Measurements from ENCODE around the gene NECAB3. TPM values are rescaled to one million over a fixed set of nuclear protein-coding genes. Genes with fewer than 3 reads are reported as not detected.
A peak's percentile ranks its signal among the peaks of the same experiment; 100 is the strongest.

Gene NECAB3
- total RNA-seq, 4 donors from 2014 or later, result 12.6 to 25.9 (median 19.1) TPM

DNA sequence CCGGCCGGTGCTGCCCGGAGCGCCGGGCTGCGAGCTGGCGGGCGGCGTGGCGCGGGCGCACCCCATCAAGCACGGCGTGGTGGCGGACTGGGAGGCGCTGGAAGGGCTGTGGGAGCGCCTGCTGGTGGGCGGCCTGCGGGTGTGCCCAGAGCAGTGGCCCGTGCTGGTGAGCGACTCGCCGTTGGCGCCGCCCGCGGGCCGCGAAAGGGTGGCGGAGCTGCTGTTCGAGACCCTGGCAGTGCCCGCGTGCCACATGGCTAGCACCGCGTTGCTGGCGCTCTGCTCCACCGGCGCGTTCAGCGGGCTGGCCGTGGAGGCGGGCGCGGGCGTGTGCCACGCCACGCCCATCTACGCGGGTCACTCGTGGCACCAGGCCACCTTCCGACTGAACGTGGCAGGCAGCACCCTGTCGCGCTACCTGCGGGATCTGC is 7.0 kb downstream of the NECAB3 start:
- peak overlapping the region; percentile 49 to 72 (median 58) for H3K4me3 ChIP-seq
- intact Hi-C loops (cut with DNase I), result loop anchor here (5.0 kb wide), 1 partner anchor 210 kb away; no protein-coding TSS in a partner anchor
- H3K27ac ChIP-seq, result peak overlapping the region; percentile 86 to 93 (median 90)
- peaks cover 0 to 28% (median 0%) of the 10 kb centered on the region in 3 donors for H3K36me3 ChIP-seq
- TF ChIP-seq POLR2A (IDR thresholded peaks at IDR 0.05), result no peak
- TF ChIP-seq, protein P1, sequence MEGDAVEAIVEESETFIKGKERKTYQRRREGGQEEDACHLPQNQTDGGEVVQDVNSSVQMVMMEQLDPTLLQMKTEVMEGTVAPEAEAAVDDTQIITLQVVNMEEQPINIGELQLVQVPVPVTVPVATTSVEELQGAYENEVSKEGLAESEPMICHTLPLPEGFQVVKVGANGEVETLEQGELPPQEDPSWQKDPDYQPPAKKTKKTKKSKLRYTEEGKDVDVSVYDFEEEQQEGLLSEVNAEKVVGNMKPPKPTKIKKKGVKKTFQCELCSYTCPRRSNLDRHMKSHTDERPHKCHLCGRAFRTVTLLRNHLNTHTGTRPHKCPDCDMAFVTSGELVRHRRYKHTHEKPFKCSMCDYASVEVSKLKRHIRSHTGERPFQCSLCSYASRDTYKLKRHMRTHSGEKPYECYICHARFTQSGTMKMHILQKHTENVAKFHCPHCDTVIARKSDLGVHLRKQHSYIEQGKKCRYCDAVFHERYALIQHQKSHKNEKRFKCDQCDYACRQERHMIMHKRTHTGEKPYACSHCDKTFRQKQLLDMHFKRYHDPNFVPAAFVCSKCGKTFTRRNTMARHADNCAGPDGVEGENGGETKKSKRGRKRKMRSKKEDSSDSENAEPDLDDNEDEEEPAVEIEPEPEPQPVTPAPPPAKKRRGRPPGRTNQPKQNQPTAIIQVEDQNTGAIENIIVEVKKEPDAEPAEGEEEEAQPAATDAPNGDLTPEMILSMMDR (IDR thresholded peaks at IDR 0.05), result no peak
- H3K9me3 ChIP-seq, result no peaks in the 10 kb centered on the region
- DNase-seq, result no peak
- WGBS, 2 donors, result 4% methylated on average over 4 of the region's 55 CpGs; no CpG with 5 or more reads in 1 of the 2 donors
- H3K27me3 ChIP-seq, result no peaks in the 10 kb centered on the region
- H3K4me1 ChIP-seq, result peaks cover 31 to 81% (median 41%) of the 10 kb centered on the region in 3 donors

DNA sequence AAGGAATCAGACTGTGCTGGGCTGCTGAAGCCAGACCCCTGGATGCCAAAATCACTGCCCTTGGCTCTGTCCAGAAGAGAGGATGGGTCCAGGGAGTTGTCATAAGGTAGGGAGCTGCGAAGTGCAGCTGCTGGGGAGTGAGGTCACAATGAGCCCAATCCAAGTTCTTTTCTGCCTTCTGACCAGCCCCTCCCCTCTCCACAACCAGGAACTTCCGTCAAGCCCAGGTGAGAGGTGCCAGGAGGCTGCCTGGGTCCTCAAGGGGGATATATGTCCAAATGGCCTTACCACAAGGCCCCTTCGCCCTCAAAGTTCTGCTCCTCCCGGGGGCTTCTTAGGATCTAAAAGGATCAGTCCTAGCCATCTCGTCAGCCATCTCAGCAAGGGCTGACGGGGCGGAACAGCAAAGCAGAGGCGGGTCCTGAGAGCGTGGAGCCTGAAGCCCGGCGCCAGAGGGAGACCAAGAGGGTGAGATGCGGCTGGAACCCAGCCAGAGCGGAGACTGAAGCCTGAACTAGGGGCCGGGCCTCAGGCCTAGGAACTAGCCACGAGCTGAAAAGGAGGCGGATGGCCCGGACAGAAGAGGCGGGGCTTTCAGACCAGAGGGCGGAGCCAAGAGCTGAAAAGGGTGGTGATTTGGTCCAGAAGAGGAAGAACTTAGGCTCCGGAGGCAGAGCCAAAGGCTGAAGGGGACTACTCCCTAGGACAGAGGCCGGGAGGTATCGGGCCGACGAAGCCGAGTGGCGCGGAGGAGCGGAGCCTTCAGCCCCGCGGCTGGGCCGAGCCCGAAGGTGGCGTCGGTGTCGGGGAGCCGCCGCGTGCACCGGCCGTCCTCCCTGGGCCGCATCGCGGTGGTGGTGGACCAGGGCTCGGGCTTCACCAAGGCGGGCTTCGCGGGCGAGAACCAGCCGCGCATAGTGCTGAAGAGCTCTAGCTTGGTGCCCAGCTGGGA is 7.7 kb downstream of the NECAB3 start, which contains the start of gene ACTL10:
Gene ACTL10 (plus strand): TSS at position 651 of the 952 bp plus-strand sequence. CDS start 555 bp downstream, outside the sequence.
- Histone ChIP-seq H3K4me3 (peak within 1 kb of the TSS; percentile 49 to 72 (median 58)), H3K4me1 (peaks cover 31 to 74% (median 41%) of the 10 kb centered on the region in 3 donors), H3K9me3 (no peaks in the 10 kb centered on the region), H3K27me3 (no peaks in the 10 kb centered on the region), H3K27ac (peak within 1 kb of the TSS; percentile 86 to 93 (median 90)), H3K36me3 (peaks cover 0 to 28% (median 0%) of the 10 kb centered on the region in 3 donors)
- peak in 3 of 4 donors; percentile 58 to 90 (median 60) for TF ChIP-seq POLR2A (IDR thresholded peaks at IDR 0.05)
- TF ChIP-seq, protein P1 (IDR thresholded peaks at IDR 0.05), result peak in 2 of 6 experiments; percentile 20 to 26
- 3 to 6% methylated on average over 10 to 13 of the region's 50 CpGs for WGBS, 2 donors
- DNase-seq, result peak; percentile 80
- intact Hi-C loops (cut with DNase I), result loop anchor here (5.0 kb wide), 1 partner anchor 209 kb away; no protein-coding TSS in a partner anchor

DNA sequence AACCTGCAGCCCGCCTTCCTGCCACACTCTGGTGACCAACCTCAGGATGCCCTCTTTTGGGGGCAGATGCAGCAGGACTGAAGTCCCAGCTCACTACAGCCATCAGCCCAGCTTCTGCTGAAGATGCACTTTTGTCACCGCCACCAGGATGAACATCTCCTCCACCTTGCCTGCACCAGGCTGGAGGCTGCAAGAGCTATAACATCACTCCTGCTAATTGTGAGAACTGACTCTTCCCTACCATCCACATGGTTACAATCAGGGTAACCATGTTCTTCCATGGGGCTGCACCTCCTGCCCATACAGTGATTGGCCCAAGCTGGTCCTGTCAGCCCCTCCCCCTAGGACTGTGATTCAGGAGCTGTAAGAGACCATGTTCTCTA is 9.5 kb downstream of the NECAB3 start:
- Histone ChIP-seq H3K27ac (peak overlapping the region in 2 of 4 donors; percentile 90 to 95), H3K4me1 (peaks cover 31 to 63% (median 41%) of the 10 kb centered on the region in 3 donors), H3K9me3 (no peaks in the 10 kb centered on the region), H3K27me3 (no peaks in the 10 kb centered on the region), H3K36me3 (peaks cover 2 to 19% (median 2%) of the 10 kb centered on the region in 3 donors), H3K4me3 (no peak overlapping the region)
- WGBS, 2 donors, result 94 to 100% methylated on average over 2 of the region's 2 CpGs
- TF ChIP-seq, protein P1 (IDR thresholded peaks at IDR 0.05), result no peak
- no peak for TF ChIP-seq POLR2A (IDR thresholded peaks at IDR 0.05)
- no peak for DNase-seq
- intact Hi-C loops (cut with DNase I), result loop anchor here (5.0 kb wide), 1 partner anchor 207 kb away; no protein-coding TSS in a partner anchor

DNA sequence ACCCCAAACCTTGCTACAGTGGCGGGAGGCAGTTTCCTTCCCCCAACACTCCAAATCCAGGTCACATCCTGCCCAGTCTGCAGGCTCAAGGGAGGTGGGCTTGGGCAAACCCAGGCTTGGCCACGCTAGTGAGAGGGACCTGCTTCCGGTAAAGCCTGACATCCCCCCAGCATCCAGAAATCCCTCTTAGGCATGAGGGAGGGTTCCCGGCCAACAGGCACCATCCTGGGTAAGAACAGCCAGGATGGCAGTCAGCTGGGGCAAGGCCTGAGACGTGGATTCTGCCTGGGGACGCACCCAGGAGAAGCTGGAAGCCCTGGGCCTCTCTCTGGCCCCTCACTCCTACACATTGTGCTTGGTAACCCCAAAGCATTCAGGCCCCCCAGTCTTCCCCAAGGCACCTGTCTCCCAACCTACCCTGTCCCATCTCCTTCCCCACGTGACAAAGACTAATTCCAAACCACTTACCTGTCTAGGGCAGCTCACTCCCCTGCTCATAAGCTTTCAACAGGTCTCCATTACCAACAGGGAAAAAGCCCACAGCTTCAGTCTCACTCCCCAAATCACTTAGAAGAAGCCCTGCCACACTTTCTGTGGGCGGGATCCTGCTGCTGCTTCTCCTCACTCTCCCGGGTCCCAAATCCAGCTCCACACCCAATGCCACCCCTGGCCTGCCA is 10.0 kb downstream of the NECAB3 start:
- Histone ChIP-seq H3K4me3 (peak overlapping the region; percentile 51 to 83 (median 66)), H3K36me3 (peaks cover 7 to 19% (median 8%) of the 10 kb centered on the region in 3 donors), H3K4me1 (peaks cover 31 to 60% (median 41%) of the 10 kb centered on the region in 3 donors), H3K9me3 (no peaks in the 10 kb centered on the region), H3K27me3 (no peaks in the 10 kb centered on the region), H3K27ac (peak overlapping the region; percentile 87 to 95 (median 90))
- intact Hi-C loops (cut with DNase I), result no loop called here
- DNase-seq, result no peak
- TF ChIP-seq, protein P1 (IDR thresholded peaks at IDR 0.05), result no peak
- TF ChIP-seq POLR2A (IDR thresholded peaks at IDR 0.05), result no peak
- WGBS, 2 donors, result 33 to 54% methylated on average over 4 to 6 of the region's 9 CpGs

Measured in esophagus squamous epithelium (tissue), 5 donors.